Psoas muscle (tissue), 8 donors: ENCODE results near the gene LTC4S. TPM values are rescaled to one million over a fixed set of nuclear protein-coding genes. Genes with fewer than 3 reads are reported as not detected.
A peak's percentile ranks its signal among the peaks of the same experiment; 100 is the strongest.

ENCODE experiments used
- ATAC-seq, 4 donors: fragments of 200-7000 bp; cut with Tn5 transposase; one replicate each; pipeline ENCODE4 v1.9.1; 2020; ENCODE audit warnings: moderate library complexity in 3 of 4, mild to moderate bottlenecking in 2 of 4
- DNase-seq, 2 donors: peaks; one replicate each; pipeline ENCODE4 v3.0.0-alpha.2; 2020
- H3K27ac ChIP-seq: fragments of 200-600 bp; one replicate; pipeline ENCODE4 v1.8.0; 2022
- H3K27me3 ChIP-seq, 3 donors: fragments of 200-600 bp in 1 of 3; one replicate each; pipeline versions ENCODE4 v1.6.1 to v1.8.0; 2013 to 2022; ENCODE audit warnings: low read length in 2 of 3, mild to moderate bottlenecking in 2 of 3, moderate library complexity in 1 of 3; ENCODE audit not compliant: insufficient read depth in 3 of 3
- H3K36me3 ChIP-seq, 2 donors: fragments of 200-600 bp in 1 of 2; one replicate each; pipeline versions ENCODE4 v1.6.1 to v1.8.0; 2013 to 2022; ENCODE audit warnings: low read depth in 1 of 2, mild to moderate bottlenecking in 1 of 2, moderate library complexity in 1 of 2; ENCODE audit not compliant: insufficient read depth in 1 of 2
- H3K4me1 ChIP-seq: fragments of 200-600 bp; one replicate; pipeline ENCODE4 v1.8.0; 2022
- H3K4me3 ChIP-seq: fragments of 200-600 bp; one replicate; pipeline ENCODE4 v1.8.0; 2022; ENCODE audit warnings: mild to moderate bottlenecking
- H3K9me3 ChIP-seq: fragments of 200-600 bp; one replicate; pipeline ENCODE4 v1.8.0; 2022
- CTCF ChIP-seq: fragments of 200-600 bp; IDR thresholded peaks from one replicate; pipeline ENCODE4 v1.8.0; 2022; ENCODE audit warnings: antibody characterized with exemption
- WGBS, 3 donors: extraction: QIAGEN DNeasy Blood & Tissue Kit; methylation state at CpG; one replicate each; pipeline versions ENCODE4 v1.1.6 to v1.1.7; 2013; 5-methylcytosine and 5-hydroxymethylcytosine counted together
- intact Hi-C, 2 donors: fragments of 100-400 bp; cut with DNase I; formaldehyde crosslinking; loops; one replicate each; pipeline versions ENCODE4 v1.11.0 to v1.14.2; 2022
- polyA plus RNA-seq, 3 donors: library from polyadenylated mRNA; stranded (reverse); fragments of 200-250 nt; gene quantifications; one replicate each; pipeline ENCODE4 v1.2.3, GENCODE V29; 2013
- total RNA-seq, 4 donors: library from RNA; stranded (reverse); fragmentation: NEBNext Ultra II Directional in 2 of 4; extraction: Animal tissue kit (Norgen Biotek cat#: 25700) in 2 of 4; gene quantifications; one replicate each; pipeline versions ENCODE4 v1.2.1 to v1.2.4, GENCODE V29; 2021 to 2023
- donor health status: healthy with polysubstance abuse.
- donor health status: DM: no; HTN: no; CAD: no; lungs with moderate emphysema.
- donor health status: Bipolar disorder and iron deficiency.
- donor health status: healthy.
- donor health status: DM: yes; HTN: yes; CAD: no.
- donor health status: DM: no; HTN: no; CAD: no.
- donor health status: DM: no; HTN: no; CAD: no.
- donor health status: DM: yes; HTN: yes; CAD: no.

The LTC4S gene
- total and polyA plus RNA-seq, 7 donors = 1.5 to 6.7 (median 2.2) TPM

GRCh38 chr5:179768326-179769085 lies 25.3 kb upstream of the LTC4S start:
- H3K4me3 ChIP-seq = no peak overlapping the region
- H3K36me3 ChIP-seq = peaks cover 2 to 81% of the 10 kb centered on the region in 2 donors
- no peak overlapping the region for H3K27ac ChIP-seq
- peaks cover 21% of the 10 kb centered on the region for H3K4me1 ChIP-seq
- ATAC-seq (no peak), DNase-seq (no peak)
- H3K27me3 ChIP-seq = no peaks in the 10 kb centered on the region
- no peaks in the 10 kb centered on the region for H3K9me3 ChIP-seq
- 87 to 88% (median 88%) methylated on average over 18 of the region's 18 CpGs for WGBS, 3 donors
- intact Hi-C loops = no loop called here
- no peak for TF ChIP-seq CTCF

GRCh38 chr5:179769271-179769670 lies 24.5 kb upstream of the LTC4S start:
- Histone ChIP-seq H3K4me3 (no peak overlapping the region), H3K4me1 (peaks cover 20% of the 10 kb centered on the region), H3K27me3 (no peaks in the 10 kb centered on the region), H3K36me3 (peaks cover 2 to 89% of the 10 kb centered on the region in 2 donors), H3K9me3 (no peaks in the 10 kb centered on the region), H3K27ac (no peak overlapping the region)
- intact Hi-C loops = no loop called here
- no peak for TF ChIP-seq CTCF
- DNase-seq = peak in 1 of 2 donors; percentile 15
- WGBS, 3 donors = 82 to 90% (median 83%) methylated on average over 6 of the region's 6 CpGs
- no peak for ATAC-seq

GRCh38 chr5:179769796-179770195 lies 24.0 kb upstream of the LTC4S start:
- intact Hi-C loops = no loop called here
- peaks cover 2 to 94% of the 10 kb centered on the region in 2 donors for H3K36me3 ChIP-seq
- TF ChIP-seq CTCF = no peak
- no peak for DNase-seq
- no peak for ATAC-seq
- 87 to 95% (median 94%) methylated on average over 5 of the region's 5 CpGs for WGBS, 3 donors
- no peaks in the 10 kb centered on the region for H3K27me3 ChIP-seq
- no peak overlapping the region for H3K4me3 ChIP-seq
- H3K4me1 ChIP-seq = peaks cover 19% of the 10 kb centered on the region
- no peaks in the 10 kb centered on the region for H3K9me3 ChIP-seq
- H3K27ac ChIP-seq = no peak overlapping the region

- DNase-seq (no peak), ATAC-seq (no peak)
- Histone ChIP-seq H3K4me1 (peaks cover 6% of the 10 kb centered on the region), H3K4me3 (no peak overlapping the region), H3K36me3 (peaks cover 6 to 99% of the 10 kb centered on the region in 2 donors), H3K9me3 (no peaks in the 10 kb centered on the region), H3K27me3 (no peaks in the 10 kb centered on the region), H3K27ac (no peak overlapping the region)
- WGBS, 3 donors = 87 to 92% (median 92%) methylated on average over 4 of the region's 4 CpGs
- intact Hi-C loops = no loop called here
- TF ChIP-seq CTCF = no peak
These were observed 22.4 kb upstream of the LTC4S start for GRCh38 chr5:179771311-179771895.
